H9 (cell line): ENCODE data around the gene ZKSCAN4. TPM values are rescaled to one million over a fixed set of nuclear protein-coding genes. Genes with fewer than 3 reads are reported as not detected.

Experiments used
- DNase-seq: peaks from one replicate; pipeline ENCODE4 v3.0.0-alpha.2; 2017
- H2AFZ ChIP-seq: one replicate; pipeline ENCODE4 v1.6.1; 2013; ENCODE audit warnings: mild to moderate bottlenecking, low read length, control low read depth, moderate library complexity
- H2AK5ac ChIP-seq: 2 replicates; pipeline ENCODE4 v1.6.1; 2013; ENCODE audit warnings: low read length, control low read depth, mixed read lengths; ENCODE audit not compliant: insufficient read length
- H2BK120ac ChIP-seq: one replicate; pipeline ENCODE4 v1.6.1; 2013; ENCODE audit warnings: low read depth, mild to moderate bottlenecking, low read length, control low read depth, inconsistent platforms; ENCODE audit not compliant: poor library complexity, severe bottlenecking
- H2BK12ac ChIP-seq: 2 replicates; pipeline ENCODE4 v1.6.1; 2013; ENCODE audit warnings: low read length, control low read depth, mixed read lengths, low read depth; ENCODE audit not compliant: insufficient read length
- H2BK15ac ChIP-seq: 2 replicates; pipeline ENCODE4 v1.6.1; 2013; ENCODE audit warnings: low read depth, low read length, control low read depth
- H2BK20ac ChIP-seq: one replicate; pipeline ENCODE4 v1.6.1; 2013; ENCODE audit warnings: low read depth, mild to moderate bottlenecking, low read length, control low read depth, inconsistent platforms; ENCODE audit not compliant: poor library complexity, severe bottlenecking
- H2BK5ac ChIP-seq: 2 replicates; pipeline ENCODE4 v1.6.1; 2013; ENCODE audit warnings: low read length, control low read depth, mixed read lengths; ENCODE audit not compliant: insufficient read length
- H3K14ac ChIP-seq: 2 replicates; pipeline ENCODE4 v1.6.1; 2013; ENCODE audit warnings: low read length, control low read depth; ENCODE audit not compliant: insufficient read depth
- H3K18ac ChIP-seq: 2 replicates; pipeline ENCODE4 v1.6.1; 2013; ENCODE audit warnings: low read depth, mild to moderate bottlenecking, mixed read lengths, low read length, control low read depth; ENCODE audit not compliant: insufficient read length
- H3K23ac ChIP-seq: 2 replicates; pipeline ENCODE4 v1.6.1; 2013; ENCODE audit warnings: low read length, control low read depth, mixed read lengths, low read depth; ENCODE audit not compliant: insufficient read length
- H3K23me2 ChIP-seq: 2 replicates; pipeline ENCODE4 v1.6.1; 2013; ENCODE audit warnings: low read depth, mild to moderate bottlenecking, mixed read lengths, low read length, control low read depth; ENCODE audit not compliant: insufficient read length, poor library complexity, severe bottlenecking
- H3K27ac ChIP-seq: 2 replicates; pipeline ENCODE4 v1.5.1; 2013; ENCODE audit warnings: low read length, control low read depth, mixed read lengths, low read depth; ENCODE audit not compliant: insufficient read length
- H3K27me3 ChIP-seq: 2 replicates; pipeline ENCODE4 v1.6.1; 2013; ENCODE audit warnings: low read length, control low read depth, inconsistent platforms; ENCODE audit not compliant: insufficient read depth
- H3K4ac ChIP-seq: 2 replicates; pipeline ENCODE4 v1.6.1; 2013; ENCODE audit warnings: low read depth, mild to moderate bottlenecking, control low read depth, inconsistent platforms, low read length, moderate library complexity
- H3K4me1 ChIP-seq: 2 replicates; pipeline ENCODE4 v1.6.1; 2013; ENCODE audit warnings: low read length, control low read depth, inconsistent platforms; ENCODE audit not compliant: insufficient read depth
- H3K4me2 ChIP-seq: 2 replicates; pipeline ENCODE4 v1.6.1; 2013; ENCODE audit warnings: low read length, control low read depth, mixed read lengths; ENCODE audit not compliant: insufficient read length, insufficient read depth
- H3K56ac ChIP-seq: 2 replicates; pipeline ENCODE4 v1.6.1; 2013; ENCODE audit warnings: low read depth, mild to moderate bottlenecking, mixed read lengths, low read length, control low read depth; ENCODE audit not compliant: insufficient read length
- H3K79me1 ChIP-seq: 2 replicates; pipeline ENCODE4 v1.6.1; 2013; ENCODE audit warnings: low read depth, mild to moderate bottlenecking, moderate library complexity, low read length, control low read depth, inconsistent platforms; ENCODE audit not compliant: insufficient read depth, poor library complexity, severe bottlenecking
- H3K79me2 ChIP-seq: 2 replicates; pipeline ENCODE4 v1.6.1; 2013; ENCODE audit warnings: low read length, control low read depth, inconsistent platforms; ENCODE audit not compliant: insufficient read depth
- H3K9ac ChIP-seq: 2 replicates; pipeline ENCODE4 v1.6.1; 2013; ENCODE audit warnings: low read length, control low read depth, mixed read lengths; ENCODE audit not compliant: insufficient read length; ENCODE audit errors: extremely low read depth
- H3K9me3 ChIP-seq: one replicate; pipeline ENCODE4 v1.6.1; 2013; ENCODE audit warnings: low read depth, low read length, inconsistent platforms; ENCODE audit not compliant: control insufficient read depth
- H3T11ph ChIP-seq: one replicate; pipeline ENCODE4 v1.6.1; 2013; ENCODE audit warnings: mild to moderate bottlenecking, low read length, control low read depth, inconsistent platforms
- H4K20me1 ChIP-seq: one replicate; pipeline ENCODE4 v1.6.1; 2013; ENCODE audit not compliant: control insufficient read depth, insufficient read length, insufficient read depth
- H4K5ac ChIP-seq: 2 replicates; pipeline ENCODE4 v1.6.1; 2013; ENCODE audit warnings: low read depth, mild to moderate bottlenecking, mixed read lengths, low read length, control low read depth; ENCODE audit not compliant: insufficient read length
- H4K8ac ChIP-seq: replicated peaks from 2 replicates; pipeline ENCODE4 v1.6.1; 2013; ENCODE audit warnings: low read length, control low read depth, mixed read lengths, low read depth; ENCODE audit not compliant: insufficient read length
- H4K91ac ChIP-seq: 2 replicates; pipeline ENCODE4 v1.6.1; 2013; ENCODE audit warnings: low read depth, mild to moderate bottlenecking, moderate library complexity, mixed read lengths, low read length, control low read depth; ENCODE audit not compliant: insufficient read length
- H3K27ac Mint-ChIP-seq, 3 experiments: 2 replicates in 2 of 3; 3 replicates in 1 of 3; pipeline ENCODE4 v1.8.0; 2020 to 2021; ENCODE audit warnings: mixed read lengths in 3 of 3, mild to moderate bottlenecking in 1 of 3, moderate library complexity in 1 of 3
- H3K27me3 Mint-ChIP-seq: 2 replicates; pipeline ENCODE4 v1.8.0; 2021; ENCODE audit warnings: low read depth, mild to moderate bottlenecking, moderate library complexity, mixed read lengths
- H3K36me3 Mint-ChIP-seq, 3 experiments: 2 replicates in 2 of 3; 3 replicates in 1 of 3; pipeline ENCODE4 v1.8.0; 2020 to 2021; ENCODE audit warnings: low read depth in 3 of 3, mixed read lengths in 3 of 3; ENCODE audit not compliant: insufficient read depth in 1 of 3
- H3K4me1 Mint-ChIP-seq, 2 experiments: 2 replicates each; pipeline ENCODE4 v1.8.0; 2020; ENCODE audit warnings: mixed read lengths in 2 of 2
- H3K4me3 Mint-ChIP-seq, 2 experiments: 2 replicates in 1 of 2; 3 replicates in 1 of 2; pipeline ENCODE4 v1.8.0; 2020 to 2021; ENCODE audit warnings: mild to moderate bottlenecking in 2 of 2, mixed read lengths in 2 of 2, moderate library complexity in 1 of 2
- H3K9me3 Mint-ChIP-seq, 2 experiments: 2 replicates in 1 of 2; 3 replicates in 1 of 2; pipeline ENCODE4 v1.8.0; 2020; ENCODE audit warnings: mild to moderate bottlenecking in 2 of 2, mixed read lengths in 2 of 2, moderate library complexity in 1 of 2
- CTCF ChIP-seq: fragments of 200-600 bp; sonication (generic); conservative IDR thresholded peaks from 3 replicates; pipeline ENCODE4 v1.8.0; 2021; ENCODE audit warnings: antibody characterized with exemption, mild to moderate bottlenecking
- WGBS: extraction: QIAGEN DNeasy Blood & Tissue Kit; methylation state at CpG from one replicate; pipeline ENCODE4 v1.1.7; 2013; ENCODE audit warnings: missing lambda C conversion rate, low lambda C conversion rate, mixed read lengths; ENCODE audit not compliant: insufficient read length; ENCODE audit errors: extremely low coverage; 5-methylcytosine and 5-hydroxymethylcytosine counted together
- total RNA-seq: library from RNA; stranded (reverse); gene quantifications from 2 replicates; pipeline ENCODE4 v1.2.1, GENCODE V29; 2021

ZKSCAN4 gene
- total RNA-seq, 1 experiment from 2014 or later: 8.8 TPM

GRCh38 chr6:28266563-28266961 is 14.5 kb upstream of the ZKSCAN4 start:
- H3K27ac Mint-ChIP-seq: no peak overlapping the region
- no peaks in the 10 kb centered on the region for H3K27me3 ChIP-seq

More at GRCh38 chr6:28266563-28266961, 14.5 kb upstream of the ZKSCAN4 start:
- Histone ChIP-seq H2AK5ac (no peak overlapping the region), H3K14ac (no peak overlapping the region), H3K9me3 (no peaks in the 10 kb centered on the region), H3K9ac (peak overlapping the region; percentile 54), H3K4me2 (peak overlapping the region; percentile 66), H3K4me1 (no peaks in the 10 kb centered on the region), H2AFZ (peak overlapping the region; percentile 84), H3K27ac (peak overlapping the region; percentile 48), H4K91ac (no peak overlapping the region), H3K23ac (no peak overlapping the region), H3T11ph (no peak overlapping the region), H3K23me2 (peaks cover 4% of the 10 kb centered on the region), H2BK20ac (no peak overlapping the region), H2BK12ac (no peak overlapping the region), H3K56ac (no peak overlapping the region), H2BK15ac (no peak overlapping the region), H3K79me2 (no peaks in the 10 kb centered on the region; the same call in 1 of the 2 replicates), H3K4ac (no peak overlapping the region), H3K18ac (no peak overlapping the region), H4K5ac (no peak overlapping the region), H4K8ac (no peak overlapping the region), H2BK5ac (no peak overlapping the region), H2BK120ac (no peak overlapping the region), H4K20me1 (no peaks in the 10 kb centered on the region), H3K79me1 (no peaks in the 10 kb centered on the region)
- H3K27me3 Mint-ChIP-seq: peaks cover 6% of the 10 kb centered on the region
- no peak for DNase-seq
- no peak overlapping the region for H3K4me3 Mint-ChIP-seq
- no CpG with 5 or more reads among the region's 5 CpGs for WGBS
- no peak for TF ChIP-seq CTCF
- no peaks in the 10 kb centered on the region for H3K36me3 Mint-ChIP-seq
- H3K9me3 Mint-ChIP-seq: no peaks in the 10 kb centered on the region
- H3K4me1 Mint-ChIP-seq: peaks cover 0 to 3% of the 10 kb centered on the region in 2 experiments; a peak in 2 of 4 replicates
